ENCODE results near the gene CEP290. TPM values are rescaled to one million over a fixed set of nuclear protein-coding genes. Genes with fewer than 3 reads are reported as not detected.

CEP290 gene
- total and polyA plus RNA-seq, 8 donors: 10.8 to 36.4 (median 31.0) TPM

DNA sequence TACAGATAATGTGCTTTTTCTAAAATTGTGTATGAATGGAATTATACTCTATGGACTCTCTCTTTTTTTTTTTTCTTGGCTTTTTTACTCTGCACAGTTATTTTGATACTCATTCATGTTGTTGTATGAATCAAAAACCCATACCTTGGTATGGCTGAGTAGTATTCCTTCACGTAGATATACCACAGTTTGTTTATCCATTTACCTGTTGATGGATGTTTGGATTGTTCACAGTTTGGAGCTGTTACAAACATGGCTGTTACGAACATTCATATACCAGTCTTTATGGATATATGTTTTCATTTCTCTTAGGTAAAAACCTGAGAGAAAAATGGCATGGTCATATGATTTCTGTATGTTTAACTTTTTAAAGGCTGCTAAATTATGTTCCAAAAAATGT, 43.4 kb upstream of the CEP290 start:
- H3K27me3 ChIP-seq: no peaks in the 10 kb centered on the region
- TF ChIP-seq, protein P1, sequence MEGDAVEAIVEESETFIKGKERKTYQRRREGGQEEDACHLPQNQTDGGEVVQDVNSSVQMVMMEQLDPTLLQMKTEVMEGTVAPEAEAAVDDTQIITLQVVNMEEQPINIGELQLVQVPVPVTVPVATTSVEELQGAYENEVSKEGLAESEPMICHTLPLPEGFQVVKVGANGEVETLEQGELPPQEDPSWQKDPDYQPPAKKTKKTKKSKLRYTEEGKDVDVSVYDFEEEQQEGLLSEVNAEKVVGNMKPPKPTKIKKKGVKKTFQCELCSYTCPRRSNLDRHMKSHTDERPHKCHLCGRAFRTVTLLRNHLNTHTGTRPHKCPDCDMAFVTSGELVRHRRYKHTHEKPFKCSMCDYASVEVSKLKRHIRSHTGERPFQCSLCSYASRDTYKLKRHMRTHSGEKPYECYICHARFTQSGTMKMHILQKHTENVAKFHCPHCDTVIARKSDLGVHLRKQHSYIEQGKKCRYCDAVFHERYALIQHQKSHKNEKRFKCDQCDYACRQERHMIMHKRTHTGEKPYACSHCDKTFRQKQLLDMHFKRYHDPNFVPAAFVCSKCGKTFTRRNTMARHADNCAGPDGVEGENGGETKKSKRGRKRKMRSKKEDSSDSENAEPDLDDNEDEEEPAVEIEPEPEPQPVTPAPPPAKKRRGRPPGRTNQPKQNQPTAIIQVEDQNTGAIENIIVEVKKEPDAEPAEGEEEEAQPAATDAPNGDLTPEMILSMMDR (IDR thresholded peaks at IDR 0.05): no peak
- ATAC-seq (no peak), DNase-seq (no peak)
- H3K4me3 ChIP-seq: no peak overlapping the region
- intact Hi-C loops (cut with DNase I): no loop called here
- no peak overlapping the region for H3K27ac ChIP-seq
- H3K36me3 ChIP-seq: peaks cover 0 to 31% of the 10 kb centered on the region in 2 donors
- no peaks in the 10 kb centered on the region for H3K4me1 ChIP-seq
- no peaks in the 10 kb centered on the region for H3K9me3 ChIP-seq

DNA sequence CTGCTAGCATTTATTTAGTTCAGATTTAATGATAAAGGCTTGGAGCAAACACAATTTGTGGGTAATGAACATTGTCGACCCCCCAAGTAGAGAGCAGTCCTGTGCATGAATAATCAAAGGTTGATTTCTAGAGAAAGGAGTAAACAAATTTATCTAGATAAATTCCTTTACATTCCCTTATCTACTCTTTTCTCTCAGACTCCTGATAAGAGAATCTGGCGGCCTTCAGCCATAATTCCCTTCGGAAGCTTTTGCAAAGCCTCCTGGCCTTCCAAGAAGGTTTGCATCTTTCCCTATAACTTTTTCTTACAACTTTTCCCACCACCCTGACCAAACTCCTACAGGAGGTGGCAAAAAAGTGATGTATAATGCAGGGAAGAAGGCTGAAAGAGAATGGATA, 42.3 kb upstream of the CEP290 start:
- TF ChIP-seq, protein P1 (IDR thresholded peaks at IDR 0.05): no peak
- DNase-seq (no peak), ATAC-seq (no peak)
- Histone ChIP-seq H3K27ac (no peak overlapping the region), H3K4me1 (no peaks in the 10 kb centered on the region), H3K4me3 (no peak overlapping the region), H3K36me3 (peaks cover 0 to 41% of the 10 kb centered on the region in 2 donors), H3K9me3 (no peaks in the 10 kb centered on the region), H3K27me3 (no peaks in the 10 kb centered on the region)
- intact Hi-C loops (cut with DNase I): no loop called here

DNA sequence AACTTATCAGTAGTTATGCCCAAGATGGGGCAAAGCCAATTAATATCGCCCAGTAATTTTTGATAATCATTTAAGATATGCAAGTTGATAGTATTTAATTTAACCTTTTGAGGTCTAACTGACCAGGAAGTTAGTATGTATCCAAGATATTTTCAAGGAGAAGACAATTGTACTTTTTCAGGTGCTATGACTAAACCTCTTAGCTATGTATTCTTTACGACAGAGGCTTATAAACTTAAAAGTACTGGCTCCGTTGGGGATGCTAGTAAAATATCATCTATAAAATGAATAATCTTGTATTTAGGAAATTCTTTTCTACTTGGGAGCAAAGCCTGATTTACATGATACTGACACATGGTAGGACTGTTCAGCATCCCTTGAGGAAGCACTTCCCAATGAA, 40.5 kb upstream of the CEP290 start:
- ATAC-seq (no peak), DNase-seq (no peak)
- Histone ChIP-seq H3K27me3 (no peaks in the 10 kb centered on the region), H3K9me3 (no peaks in the 10 kb centered on the region), H3K4me3 (no peak overlapping the region), H3K4me1 (no peaks in the 10 kb centered on the region), H3K27ac (no peak overlapping the region), H3K36me3 (peaks cover 0 to 51% of the 10 kb centered on the region in 2 donors)
- intact Hi-C loops (cut with DNase I): no loop called here
- TF ChIP-seq, protein P1 (IDR thresholded peaks at IDR 0.05): no peak

DNA sequence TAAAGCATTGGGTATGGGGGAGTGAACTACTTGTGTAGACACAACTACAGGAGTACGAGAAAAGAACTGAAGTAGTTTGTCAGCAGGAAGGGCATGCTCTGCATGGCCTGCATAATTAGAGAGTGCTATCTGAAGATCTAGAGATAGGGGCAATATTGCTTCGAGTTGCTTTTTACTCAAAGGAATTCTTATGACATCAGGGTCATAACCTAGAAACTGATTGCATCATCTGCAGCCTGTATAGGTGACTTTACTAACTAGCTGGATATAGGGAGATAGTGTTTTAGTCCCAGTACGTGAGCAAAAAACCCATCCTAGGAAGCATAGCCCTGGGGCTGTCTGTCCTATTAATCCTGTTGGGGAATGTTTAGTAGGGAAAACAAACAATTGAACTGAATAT, 40.0 kb upstream of the CEP290 start:
- DNase-seq (no peak), ATAC-seq (no peak)
- no peaks in the 10 kb centered on the region for H3K27me3 ChIP-seq
- H3K27ac ChIP-seq: no peak overlapping the region
- TF ChIP-seq, protein P1 (IDR thresholded peaks at IDR 0.05): no peak
- H3K9me3 ChIP-seq: no peaks in the 10 kb centered on the region
- peaks cover 0 to 56% of the 10 kb centered on the region in 2 donors for H3K36me3 ChIP-seq
- intact Hi-C loops (cut with DNase I): no loop called here
- no peaks in the 10 kb centered on the region for H3K4me1 ChIP-seq
- H3K4me3 ChIP-seq: no peak overlapping the region

DNA sequence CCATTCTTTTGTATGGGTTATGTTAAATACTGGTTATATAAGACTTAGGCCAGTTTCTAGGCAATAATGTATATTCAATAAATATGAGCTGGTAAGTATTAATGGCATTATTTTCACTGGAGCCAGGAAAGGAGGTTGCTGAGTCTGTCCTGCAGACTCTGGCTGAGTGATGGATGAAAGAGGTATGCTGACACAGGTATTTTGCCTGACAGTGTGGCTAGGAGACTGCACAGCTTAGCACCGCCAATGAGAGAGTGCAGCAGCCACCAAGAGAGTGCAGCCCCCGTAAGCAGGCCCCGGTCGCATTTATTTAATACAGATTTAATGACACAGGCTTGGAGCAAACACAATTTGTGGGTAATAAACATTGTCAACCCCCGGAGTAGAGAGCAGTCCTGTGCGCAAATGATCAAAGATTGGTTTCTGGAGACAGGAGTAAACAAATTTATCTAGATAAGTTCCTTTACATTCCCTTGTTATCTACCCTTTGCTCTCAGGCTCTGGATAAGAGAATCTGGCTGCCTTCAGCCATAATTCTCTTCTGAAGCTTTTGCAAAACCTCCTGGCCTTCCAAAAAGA, 37.6 kb upstream of the CEP290 start:
- intact Hi-C loops (cut with DNase I): no loop called here
- no peak for ATAC-seq
- Histone ChIP-seq H3K4me1 (no peaks in the 10 kb centered on the region), H3K27ac (no peak overlapping the region), H3K36me3 (peaks cover 0 to 73% of the 10 kb centered on the region in 2 donors), H3K27me3 (no peaks in the 10 kb centered on the region), H3K9me3 (no peaks in the 10 kb centered on the region), H3K4me3 (no peak overlapping the region)
- TF ChIP-seq, protein P1 (IDR thresholded peaks at IDR 0.05): no peak
- no peak for DNase-seq

Measured in left lung (tissue), 10 donors.